ENCODE results near the gene LAMC3.

LAMC3 gene

DNA sequence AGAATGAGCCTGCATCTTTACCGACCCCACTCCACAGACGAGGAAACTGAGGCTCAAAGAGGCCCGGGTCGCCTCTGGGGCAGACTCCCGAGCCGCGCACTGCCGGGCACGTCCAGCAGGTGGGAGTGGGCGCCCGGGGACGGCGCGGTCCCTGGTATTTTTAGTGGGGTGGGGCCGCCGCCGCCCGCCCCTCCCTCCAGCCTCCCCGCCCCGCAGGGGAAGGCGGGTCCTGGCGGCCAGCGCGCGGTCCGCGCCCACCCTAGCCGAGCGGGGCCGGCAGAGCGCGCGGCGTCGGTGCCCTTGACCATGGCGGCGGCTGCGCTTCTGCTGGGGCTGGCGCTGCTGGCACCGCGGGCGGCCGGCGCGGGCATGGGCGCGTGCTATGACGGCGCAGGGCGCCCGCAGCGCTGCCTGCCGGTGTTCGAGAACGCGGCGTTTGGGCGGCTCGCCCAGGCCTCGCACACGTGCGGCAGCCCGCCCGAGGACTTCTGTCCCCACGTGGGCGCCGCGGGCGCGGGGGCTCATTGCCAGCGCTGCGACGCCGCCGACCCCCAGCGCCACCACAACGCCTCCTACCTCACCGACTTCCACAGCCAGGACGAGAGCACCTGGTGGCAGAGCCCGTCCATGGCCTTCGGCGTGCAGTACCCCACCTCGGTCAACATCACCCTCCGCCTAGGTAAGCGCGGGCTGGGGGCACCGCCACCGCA is at the start of gene LAMC3:
LAMC3 (plus strand) TSS at position 266 of the 710 bp plus-strand sequence; CDS start at position 307, 41 bp downstream.
- no peak for DNase-seq (ENCODE audit: insufficient read length, low spot score)
- no peak for FAIRE-seq
- TF ChIP-seq, protein P1, sequence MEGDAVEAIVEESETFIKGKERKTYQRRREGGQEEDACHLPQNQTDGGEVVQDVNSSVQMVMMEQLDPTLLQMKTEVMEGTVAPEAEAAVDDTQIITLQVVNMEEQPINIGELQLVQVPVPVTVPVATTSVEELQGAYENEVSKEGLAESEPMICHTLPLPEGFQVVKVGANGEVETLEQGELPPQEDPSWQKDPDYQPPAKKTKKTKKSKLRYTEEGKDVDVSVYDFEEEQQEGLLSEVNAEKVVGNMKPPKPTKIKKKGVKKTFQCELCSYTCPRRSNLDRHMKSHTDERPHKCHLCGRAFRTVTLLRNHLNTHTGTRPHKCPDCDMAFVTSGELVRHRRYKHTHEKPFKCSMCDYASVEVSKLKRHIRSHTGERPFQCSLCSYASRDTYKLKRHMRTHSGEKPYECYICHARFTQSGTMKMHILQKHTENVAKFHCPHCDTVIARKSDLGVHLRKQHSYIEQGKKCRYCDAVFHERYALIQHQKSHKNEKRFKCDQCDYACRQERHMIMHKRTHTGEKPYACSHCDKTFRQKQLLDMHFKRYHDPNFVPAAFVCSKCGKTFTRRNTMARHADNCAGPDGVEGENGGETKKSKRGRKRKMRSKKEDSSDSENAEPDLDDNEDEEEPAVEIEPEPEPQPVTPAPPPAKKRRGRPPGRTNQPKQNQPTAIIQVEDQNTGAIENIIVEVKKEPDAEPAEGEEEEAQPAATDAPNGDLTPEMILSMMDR (IDR thresholded peaks at IDR 0.05; ENCODE audit: insufficient read depth, missing control alignments): peak; percentile 17

DNA sequence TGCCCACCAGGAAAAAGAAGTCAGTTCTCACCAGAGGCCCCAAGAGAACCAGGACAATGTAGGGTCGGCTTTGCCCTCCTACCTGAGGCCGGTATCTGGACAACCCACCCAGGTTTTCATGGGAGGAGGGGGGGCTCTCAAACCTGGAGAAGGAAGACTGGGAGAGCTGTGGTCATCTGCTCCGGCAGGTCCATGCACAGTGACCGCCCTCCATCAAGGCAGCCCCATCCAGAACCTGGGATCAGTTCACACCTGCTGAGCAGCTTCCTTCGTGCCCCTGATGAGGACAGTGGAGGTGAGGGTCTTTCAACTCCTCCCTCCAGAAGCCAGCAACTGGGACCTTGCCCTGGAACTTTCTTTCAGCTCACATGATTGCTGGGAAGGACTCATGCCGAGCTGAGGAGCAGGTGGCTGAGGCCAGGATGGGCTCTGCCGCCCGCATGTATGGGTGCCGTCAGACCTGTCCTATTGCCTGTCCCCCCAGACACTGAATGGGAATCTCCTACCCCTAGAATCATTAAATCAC is 49.1 kb upstream of the LAMC3 start:
- no peak for FAIRE-seq

DNA sequence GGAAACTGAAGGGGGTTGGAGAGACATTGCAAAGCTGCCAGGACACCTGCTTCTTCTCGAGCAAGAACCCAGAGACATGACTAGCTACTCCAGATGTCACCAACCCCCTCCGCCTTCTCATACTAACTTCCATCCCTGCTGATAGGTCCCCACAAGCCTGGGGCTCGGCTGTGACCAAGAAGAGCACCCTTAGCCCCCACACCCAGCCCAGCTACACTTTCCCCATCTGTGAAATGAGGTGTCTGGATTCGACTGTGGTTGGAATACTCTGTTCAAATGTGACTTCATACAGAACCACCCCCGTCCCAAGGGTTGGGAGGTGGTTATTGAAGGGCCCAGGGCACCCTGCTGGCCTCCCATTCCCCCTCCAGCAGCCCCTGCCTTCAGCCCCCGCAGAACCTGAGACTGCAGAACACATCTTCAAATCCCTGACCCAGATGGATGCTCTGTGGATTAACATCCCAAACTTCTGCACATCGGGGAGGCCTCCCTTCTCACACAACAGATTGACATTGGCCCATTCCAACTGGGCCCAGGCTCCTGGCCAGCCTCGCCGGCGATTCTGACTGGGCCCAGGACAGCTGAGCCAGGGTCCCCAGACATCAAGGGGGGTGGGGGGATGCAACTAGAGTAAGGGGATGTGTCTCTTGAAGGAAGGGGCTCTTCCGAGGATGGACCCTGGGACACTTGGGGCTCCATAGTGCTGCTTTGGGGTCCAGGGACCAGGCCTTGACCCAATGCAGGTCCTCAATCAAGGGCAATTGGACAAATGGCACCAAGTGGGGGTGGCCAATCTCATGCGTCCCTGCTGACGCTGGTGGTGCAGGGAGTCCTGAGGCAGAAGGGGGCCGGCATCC is 48.2 kb upstream of the LAMC3 start:
- FAIRE-seq (no peak), DNase-seq (ENCODE audit: insufficient read length, low spot score) (no peak)
- TF ChIP-seq, protein P1 (IDR thresholded peaks at IDR 0.05; ENCODE audit: insufficient read depth, missing control alignments): no peak

More for the DNA sequence above, 49.1 kb upstream of the LAMC3 start:
- DNase-seq (ENCODE audit: insufficient read length, low spot score): no peak
- TF ChIP-seq, protein P1 (IDR thresholded peaks at IDR 0.05; ENCODE audit: insufficient read depth, missing control alignments): no peak

DNA sequence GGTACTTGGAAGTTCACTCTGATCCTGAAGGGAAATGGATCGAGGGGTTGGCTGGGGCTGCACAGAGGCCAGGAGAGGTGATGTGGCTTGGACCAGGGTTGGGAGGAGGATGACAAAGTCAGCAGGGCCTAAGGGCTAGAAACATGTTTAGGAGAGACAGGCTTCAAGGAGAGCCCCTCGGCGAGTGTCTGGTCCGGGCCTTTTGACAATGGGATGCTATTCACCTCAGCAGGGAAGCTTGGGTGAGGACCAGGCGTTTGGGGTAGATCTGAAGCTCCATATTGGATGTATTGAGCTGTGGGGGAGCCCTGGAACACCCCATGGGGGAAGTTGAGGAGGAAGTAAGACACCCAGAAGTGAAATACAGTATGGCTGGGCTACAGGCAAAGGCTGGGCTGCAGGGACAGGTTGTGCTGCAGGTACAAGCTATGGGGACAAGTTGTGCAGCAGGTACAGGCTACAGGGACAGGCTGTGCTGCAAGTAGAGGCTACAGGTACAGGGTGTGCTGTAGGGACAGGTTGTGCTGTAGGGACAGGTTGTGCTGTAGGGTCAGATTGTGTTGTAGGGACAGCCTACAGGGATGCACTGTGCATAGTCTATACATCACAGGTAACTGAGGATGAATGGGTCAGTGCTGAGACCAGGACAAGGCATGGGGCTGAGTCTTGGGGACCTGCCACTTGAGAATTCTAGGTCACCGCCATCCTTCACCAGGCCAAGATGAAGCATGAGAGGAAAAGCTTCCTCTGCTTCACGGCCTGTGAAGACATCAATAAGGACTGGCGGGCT is 47.3 kb upstream of the LAMC3 start:
- DNase-seq (ENCODE audit: insufficient read length, low spot score) (no peak), FAIRE-seq (no peak)
- TF ChIP-seq, protein P1 (IDR thresholded peaks at IDR 0.05; ENCODE audit: insufficient read depth, missing control alignments): no peak

DNA sequence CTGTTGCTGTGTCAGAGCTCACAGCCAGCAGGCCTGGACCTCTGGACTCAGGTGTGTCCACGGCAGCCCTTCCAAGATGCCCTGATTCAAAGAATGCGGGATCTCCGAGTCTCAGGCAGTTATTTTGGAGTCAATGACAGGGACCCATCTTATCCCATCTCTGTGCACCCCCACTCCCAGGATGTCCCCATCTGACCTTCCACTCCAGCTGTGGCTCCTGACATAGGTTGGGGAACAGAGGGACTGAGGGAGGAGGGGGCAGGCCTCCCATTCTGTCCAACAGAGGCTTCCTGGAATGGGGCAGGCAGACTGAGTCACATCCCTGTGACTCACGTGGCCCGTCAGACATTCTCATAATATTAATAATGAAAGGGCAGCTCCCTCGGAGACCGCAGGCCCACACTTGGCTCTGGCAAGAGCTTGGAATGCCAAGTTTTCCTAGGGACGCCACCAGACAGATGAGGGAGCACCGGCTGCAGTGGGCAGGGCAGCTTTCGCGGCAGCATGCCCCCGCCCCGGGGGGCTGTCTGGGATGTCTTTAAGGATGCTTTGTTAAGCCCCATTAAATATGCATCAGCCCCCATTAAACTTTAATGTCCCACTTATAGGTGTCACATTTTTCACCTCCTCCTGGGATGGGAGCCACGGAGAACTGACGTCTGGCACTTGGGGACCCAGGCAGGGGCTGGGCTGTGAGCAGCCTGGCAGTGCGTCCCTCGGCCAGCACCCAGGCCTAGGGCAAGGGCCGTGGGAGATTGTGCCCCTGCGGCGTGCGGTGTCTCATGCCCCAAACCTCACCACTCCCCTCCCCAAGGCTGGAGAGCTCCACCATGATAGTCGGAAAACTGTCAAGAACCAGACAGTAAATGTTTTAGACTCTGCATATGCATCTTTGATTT is 46.3 kb upstream of the LAMC3 start:
- FAIRE-seq (no peak), DNase-seq (ENCODE audit: insufficient read length, low spot score) (no peak)
- TF ChIP-seq, protein P1 (IDR thresholded peaks at IDR 0.05; ENCODE audit: insufficient read depth, missing control alignments): no peak

DNA sequence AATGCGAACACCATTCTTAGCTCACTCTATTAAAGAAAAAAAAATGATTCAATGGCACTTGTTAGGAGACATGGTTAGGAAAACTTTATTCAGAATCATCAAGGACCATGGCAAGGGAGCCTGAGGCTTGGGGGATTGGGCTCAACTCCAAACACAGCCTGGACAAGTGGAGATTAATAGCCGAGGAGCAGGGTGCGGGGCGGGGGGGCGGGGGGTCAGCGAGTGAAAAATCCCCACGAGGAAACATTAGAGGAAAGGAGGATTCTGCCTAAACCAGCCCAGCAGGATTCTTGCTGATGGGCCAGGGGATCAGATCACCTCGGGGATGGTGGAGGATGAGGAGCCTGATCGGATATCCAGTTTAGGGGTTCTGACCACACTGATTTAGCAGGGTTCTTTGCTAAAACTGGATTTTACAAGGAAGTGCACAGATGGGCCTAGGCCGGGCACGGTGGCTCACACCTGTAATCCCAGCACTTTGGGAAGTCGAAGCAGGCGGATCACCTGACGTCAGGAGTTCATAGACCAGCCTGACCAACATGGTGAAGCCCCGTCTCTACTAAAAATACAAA is 45.6 kb upstream of the LAMC3 start:
- TF ChIP-seq, protein P1 (IDR thresholded peaks at IDR 0.05; ENCODE audit: insufficient read depth, missing control alignments): no peak
- DNase-seq (ENCODE audit: insufficient read length, low spot score) (no peak), FAIRE-seq (no peak)

All from D721Med (cell line).